GM12865 (cell line): ENCODE data around the gene IFT27.

ENCODE experiments used
- DNase-seq: peaks from one replicate; pipeline ENCODE4 v3.0.0; 2010; ENCODE audit warnings: low read depth
- H3K4me3 ChIP-seq: 2 replicates; pipeline ENCODE4 v1.5.1; 2011; ENCODE audit warnings: mild to moderate bottlenecking, low read depth, low read length, control low read depth
- CTCF ChIP-seq: IDR thresholded peaks from 2 replicates; pipeline ENCODE4 v1.5.1; 2011; ENCODE audit warnings: low read length, control low read depth, low read depth, inconsistent platforms; ENCODE audit not compliant: insufficient read depth; ENCODE audit errors: missing control alignments

IFT27 gene

DNA sequence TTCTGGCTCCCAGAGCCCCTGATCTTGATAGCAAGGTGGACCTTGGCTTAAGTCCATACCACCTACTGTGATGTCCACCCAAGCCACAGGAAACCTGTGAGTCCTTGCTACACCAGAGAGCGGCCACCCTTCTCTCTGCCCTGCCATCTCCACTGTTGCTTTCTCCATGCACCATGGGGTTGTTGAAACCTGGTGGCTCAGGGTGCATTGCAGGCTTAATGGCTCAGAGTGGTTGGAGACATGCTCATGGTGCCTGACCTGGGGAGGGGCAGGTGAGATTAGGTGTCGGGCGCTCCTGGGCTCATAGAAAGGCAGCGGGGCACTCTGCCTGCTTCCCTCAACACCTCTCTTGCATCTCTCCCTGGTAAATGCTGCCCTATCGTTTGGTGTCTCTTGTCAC lies 47.4 kb downstream of the IFT27 start:
- no peak for TF ChIP-seq CTCF
- no peak for DNase-seq
- H3K4me3 ChIP-seq = no peak overlapping the region

DNA sequence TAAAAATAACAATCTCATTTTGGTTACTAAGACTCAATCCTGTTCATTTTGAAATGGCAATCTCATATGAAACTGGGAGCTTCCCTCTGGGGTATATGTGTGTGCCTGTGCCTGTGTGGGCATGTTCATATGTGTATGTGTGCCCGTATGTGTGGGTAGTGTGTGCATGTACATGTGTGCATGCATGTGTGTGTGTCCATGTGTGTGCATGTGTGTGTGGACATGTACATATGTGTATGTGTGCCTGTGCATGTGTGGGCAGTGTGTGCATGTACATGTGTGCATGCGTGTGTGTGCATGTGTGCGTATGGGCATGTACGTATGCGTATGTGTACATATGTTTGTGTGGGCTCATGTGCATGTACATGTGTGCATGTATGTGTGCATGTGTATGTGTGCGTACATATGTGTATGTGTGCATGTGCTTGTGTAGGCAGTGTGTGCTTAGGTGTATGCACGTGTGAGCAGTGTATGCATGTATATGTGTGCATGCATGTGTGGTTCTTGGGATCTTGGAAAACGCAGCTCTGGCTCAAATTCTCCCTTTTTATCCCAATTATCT lies 47.9 kb downstream of the IFT27 start:
- TF ChIP-seq CTCF = no peak
- H3K4me3 ChIP-seq = no peak overlapping the region
- no peak for DNase-seq

GRCh38 chr22:36727110-36727509 lies 48.8 kb downstream of the IFT27 start:
- TF ChIP-seq CTCF = no peak
- DNase-seq = no peak
- no peak overlapping the region for H3K4me3 ChIP-seq

DNA sequence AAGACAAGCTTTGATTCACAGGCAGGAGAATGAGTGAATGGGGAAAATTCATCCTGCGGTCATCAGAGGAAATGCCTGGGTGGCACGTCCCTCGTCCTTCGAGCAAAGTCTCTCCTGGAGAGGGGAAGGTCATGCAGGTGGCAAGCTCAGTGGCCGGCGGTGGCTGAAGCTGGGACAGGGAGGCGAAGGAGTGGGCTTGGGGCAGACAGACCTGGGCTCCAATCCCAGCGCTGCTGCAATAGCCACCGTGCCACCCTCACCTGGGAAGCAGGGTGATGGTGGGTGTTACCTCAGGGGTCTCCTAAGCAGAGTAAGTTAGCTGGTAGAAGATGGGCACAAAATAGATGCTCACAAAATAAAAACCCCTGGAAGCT lies 49.9 kb downstream of the IFT27 start:
- no peak overlapping the region for H3K4me3 ChIP-seq
- DNase-seq = no peak
- no peak for TF ChIP-seq CTCF

- DNase-seq = no peak
- no peak overlapping the region for H3K4me3 ChIP-seq
- no peak for TF ChIP-seq CTCF
Measured at GRCh38 chr22:36725366-36726006, 50.4 kb downstream of the IFT27 start.

DNA sequence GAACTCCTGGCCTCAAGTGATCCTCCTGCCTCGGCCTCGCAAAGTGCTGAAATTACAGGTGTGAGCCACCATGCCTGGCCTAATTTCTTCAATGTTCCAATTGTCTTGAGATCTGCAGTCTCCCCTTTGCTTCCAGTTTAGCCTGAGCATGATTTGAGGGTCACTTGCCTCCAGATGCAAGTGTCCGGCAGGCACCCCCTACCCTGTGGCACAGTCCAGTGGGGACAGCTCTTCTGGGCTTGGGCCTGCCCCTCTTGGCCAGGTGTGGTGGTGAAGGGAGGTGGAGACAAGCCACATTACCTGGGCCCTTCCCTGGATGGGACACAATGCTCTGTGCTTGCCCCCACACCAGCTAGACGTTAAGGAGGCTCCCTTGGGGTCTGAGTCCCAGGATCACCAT lies 51.1 kb downstream of the IFT27 start:
- no peak for TF ChIP-seq CTCF
- no peak overlapping the region for H3K4me3 ChIP-seq
- no peak for DNase-seq

GRCh38 chr22:36722055-36722454 lies 53.9 kb downstream of the IFT27 start:
- TF ChIP-seq CTCF = no peak
- no peak overlapping the region for H3K4me3 ChIP-seq
- DNase-seq = no peak
